MM.1S (cell line): Measurements from ENCODE around the gene UTF1.

Experiments
- DNase-seq: peaks from one replicate; pipeline ENCODE4 v3.0.0-alpha.2; 2015
- H2AFZ ChIP-seq: fragments of 300-600 bp; sonication (generic); 2 replicates; pipeline ENCODE4 v1.6.0; 2016; ENCODE audit warnings: antibody characterized with exemption, low read length
- H3F3A ChIP-seq: fragments of 300-600 bp; sonication (generic); 2 replicates; pipeline ENCODE4 v1.6.1; 2016; ENCODE audit warnings: mild to moderate bottlenecking, antibody characterized with exemption, low read length, moderate library complexity, mixed read lengths; ENCODE audit not compliant: insufficient read depth
- H3K27ac ChIP-seq: fragments of 300-600 bp; sonication (generic); 2 replicates; pipeline ENCODE4 v1.5.1; 2016; ENCODE audit warnings: mild to moderate bottlenecking, low read length
- H3K27me3 ChIP-seq: fragments of 300-600 bp; sonication (generic); replicated peaks from 2 replicates; pipeline ENCODE4 v1.6.0; 2016; ENCODE audit warnings: low read length; ENCODE audit not compliant: insufficient read depth
- H3K36me3 ChIP-seq: fragments of 300-600 bp; sonication (generic); replicated peaks from 2 replicates; pipeline ENCODE4 v1.6.1; 2016; ENCODE audit warnings: mild to moderate bottlenecking, low read length, mixed read lengths; ENCODE audit not compliant: insufficient read depth
- H3K4me1 ChIP-seq: fragments of 300-600 bp; sonication (generic); 2 replicates; pipeline ENCODE4 v1.6.1; 2016; ENCODE audit warnings: low read length, mixed read lengths
- H3K4me2 ChIP-seq: fragments of 300-600 bp; sonication (generic); 2 replicates; pipeline ENCODE4 v1.6.0; 2016; ENCODE audit warnings: low read depth, low read length
- H3K4me3 ChIP-seq: fragments of 300-600 bp; sonication (generic); 2 replicates; pipeline ENCODE4 v1.5.1; 2016; ENCODE audit warnings: low read length, mixed read lengths
- H3K79me2 ChIP-seq: fragments of 300-600 bp; sonication (generic); 2 replicates; pipeline ENCODE4 v1.6.1; 2016; ENCODE audit warnings: mixed run types, low read length, mixed read lengths
- H3K9ac ChIP-seq: fragments of 300-600 bp; sonication (generic); 2 replicates; pipeline ENCODE4 v1.6.1; 2016; ENCODE audit warnings: low read length, mixed read lengths
- H3K9me2 ChIP-seq: fragments of 300-600 bp; sonication (generic); replicated peaks from 2 replicates; pipeline ENCODE4 v1.6.1; 2016; ENCODE audit warnings: mild to moderate bottlenecking, low read length, mixed read lengths; ENCODE audit not compliant: insufficient read depth
- H3K9me3 ChIP-seq: fragments of 300-600 bp; sonication (generic); replicated peaks from 2 replicates; pipeline ENCODE4 v1.6.1; 2016; ENCODE audit warnings: mild to moderate bottlenecking, low read length, mixed read lengths; ENCODE audit not compliant: insufficient read depth
- H4K20me1 ChIP-seq: fragments of 300-600 bp; sonication (generic); 2 replicates; pipeline ENCODE4 v1.6.1; 2016; ENCODE audit warnings: mild to moderate bottlenecking, low read length, moderate library complexity, mixed read lengths; ENCODE audit not compliant: insufficient read depth
- CTCF ChIP-seq: fragments of 300-600 bp; sonication (generic); IDR thresholded peaks from 2 replicates; pipeline ENCODE4 v1.5.1; 2016; ENCODE audit warnings: antibody characterized with exemption, low read length, mixed read lengths
- EZH2 ChIP-seq: fragments of 300-600 bp; sonication (generic); optimal IDR thresholded peaks from 2 replicates; pipeline ENCODE3; 2017; ENCODE audit warnings: low read depth, mild to moderate bottlenecking, antibody characterized with exemption, low read length, mixed read lengths
- EZH2phosphoT487 ChIP-seq: fragments of 300-600 bp; sonication (generic); IDR thresholded peaks from 2 replicates; pipeline ENCODE4 v1.6.1; 2018; ENCODE audit warnings: antibody characterized with exemption, low read length

Gene UTF1

DNA sequence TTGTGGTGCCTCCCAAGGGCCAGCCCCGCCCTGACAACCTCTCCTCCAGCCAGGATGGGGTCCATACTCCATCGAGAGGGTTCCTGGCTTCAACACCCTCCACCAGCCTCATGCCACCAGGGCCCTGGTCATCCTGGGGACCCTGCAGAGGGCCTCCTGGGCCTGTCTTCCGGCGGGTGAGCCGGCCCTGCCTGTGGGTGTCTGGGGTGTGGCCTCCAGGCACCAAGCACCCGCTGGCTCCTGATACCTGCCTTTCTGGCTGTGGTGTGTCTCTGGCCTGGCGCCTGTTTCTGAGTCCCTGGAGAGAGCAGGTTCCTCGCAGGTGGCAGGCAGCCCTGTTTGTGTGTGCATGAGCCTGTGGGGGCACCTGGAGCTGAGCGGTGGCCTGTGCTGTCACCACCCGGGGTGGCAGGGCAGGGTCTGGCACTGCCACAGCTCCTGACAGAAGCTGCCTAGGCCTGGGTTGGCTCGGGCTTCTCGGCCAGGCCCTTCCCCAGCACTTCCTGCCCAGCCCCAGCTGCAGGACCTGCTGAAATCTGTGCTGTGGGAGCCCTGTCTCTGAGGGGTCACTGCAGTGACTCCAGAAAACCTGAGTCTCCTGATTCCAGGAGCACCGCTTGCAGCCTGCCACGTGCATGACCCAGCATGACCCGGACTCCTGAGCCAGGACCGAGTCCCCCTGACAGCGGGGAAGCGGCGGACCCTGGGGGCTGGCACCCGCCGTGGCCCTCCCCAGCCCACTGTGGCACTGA is 28.2 kb downstream of the UTF1 start:
- DNase-seq, result no peak

GRCh38 chr10:133258818-133259601 is 29.0 kb downstream of the UTF1 start:
- Histone ChIP-seq H3K36me3 (no peaks in the 10 kb centered on the region), H3K9me3 (no peaks in the 10 kb centered on the region), H3K9ac (no peak overlapping the region), H3K27me3 (peaks cover 30% of the 10 kb centered on the region), H3K9me2 (no peaks in the 10 kb centered on the region), H3K27ac (no peak overlapping the region), H3K79me2 (no peaks in the 10 kb centered on the region), H4K20me1 (0 out of 2 replicates have a peak, but pooled peaks cover 3% of the 10 kb centered on the region), H3K4me3 (no peak overlapping the region), H3K4me2 (peak overlapping the region; percentile 24; the same call in 1 of the 2 replicates), H2AFZ (0 out of 2 replicates have a peak overlapping the region, but pooled peaks have one; percentile 15), H3K4me1 (peaks cover 26% of the 10 kb centered on the region), H3F3A (peaks cover 29% of the 10 kb centered on the region)
- DNase-seq, result peak; percentile 13
- TF ChIP-seq EZH2phosphoT487 (no peak), EZH2 (no peak), CTCF (no peak)

More for the DNA sequence above, 28.2 kb downstream of the UTF1 start:
- H3K4me3 ChIP-seq, result no peak overlapping the region
- H3K36me3 ChIP-seq, result no peaks in the 10 kb centered on the region
- H3K27me3 ChIP-seq, result peaks cover 37% of the 10 kb centered on the region
- 0 out of 2 replicates have a peak, but pooled peaks cover 3% of the 10 kb centered on the region for H4K20me1 ChIP-seq
- no peaks in the 10 kb centered on the region for H3K9me3 ChIP-seq
- H3K79me2 ChIP-seq, result no peaks in the 10 kb centered on the region
- no peak for TF ChIP-seq CTCF
- TF ChIP-seq EZH2phosphoT487, result no peak
- TF ChIP-seq EZH2, result no peak
- H3F3A ChIP-seq, result peaks cover 23% of the 10 kb centered on the region
- H3K4me2 ChIP-seq, result no peak overlapping the region
- H3K4me1 ChIP-seq, result peaks cover 26% of the 10 kb centered on the region
- H2AFZ ChIP-seq, result no peak overlapping the region
- H3K9ac ChIP-seq, result no peak overlapping the region
- H3K9me2 ChIP-seq, result no peaks in the 10 kb centered on the region
- no peak overlapping the region for H3K27ac ChIP-seq

- Histone ChIP-seq H3K9ac (no peak overlapping the region), H3K9me2 (no peaks in the 10 kb centered on the region), H3K9me3 (no peaks in the 10 kb centered on the region), H3K27me3 (peaks cover 24% of the 10 kb centered on the region), H3K27ac (no peak overlapping the region), H2AFZ (0 out of 2 replicates have a peak overlapping the region, but pooled peaks have one; percentile 15), H3K4me3 (no peak overlapping the region), H3K4me1 (peaks cover 26% of the 10 kb centered on the region), H3K4me2 (peak overlapping the region; percentile 24; the same call in 1 of the 2 replicates), H3F3A (peaks cover 33% of the 10 kb centered on the region), H4K20me1 (0 out of 2 replicates have a peak, but pooled peaks cover 3% of the 10 kb centered on the region), H3K79me2 (no peaks in the 10 kb centered on the region), H3K36me3 (no peaks in the 10 kb centered on the region)
- TF ChIP-seq EZH2phosphoT487 (no peak), EZH2 (no peak)
- no peak for DNase-seq
Observed at GRCh38 chr10:133259602-133259989, 29.6 kb downstream of the UTF1 start.
